Duodenal mucosa (tissue), 2 donors: Measurements from ENCODE around the gene HIBCH.
"Not testable (repeated sequence)": the region's sequence is repeated elsewhere in the genome, so short reads cannot be mapped to it uniquely, and the experiment has no call there.

Experiments
- H3K27ac ChIP-seq: one replicate; pipeline ENCODE4 v1.7.0; 2013; ENCODE audit warnings: low read depth, low read length
- H3K27me3 ChIP-seq, 2 donors: one replicate each; pipeline ENCODE4 v1.7.0; 2013; ENCODE audit warnings: low read length in 2 of 2, control low read depth in 1 of 2; ENCODE audit not compliant: insufficient read depth in 2 of 2, control insufficient read depth in 1 of 2
- H3K36me3 ChIP-seq, 2 donors: one replicate each; pipeline ENCODE4 v1.7.0; 2013; ENCODE audit warnings: low read length in 2 of 2, control low read depth in 1 of 2; ENCODE audit not compliant: insufficient read depth in 2 of 2, control insufficient read depth in 1 of 2
- H3K4me1 ChIP-seq, 2 donors: one replicate each; pipeline ENCODE4 v1.7.0; 2013; ENCODE audit warnings: low read length in 2 of 2, control low read depth in 1 of 2; ENCODE audit not compliant: insufficient read depth in 2 of 2, control insufficient read depth in 1 of 2
- H3K4me3 ChIP-seq, 2 donors: one replicate each; pipeline ENCODE4 v1.7.0; 2013; ENCODE audit warnings: low read length in 2 of 2, low read depth in 1 of 2
- H3K9ac ChIP-seq, 2 donors: one replicate each; pipeline ENCODE4 v1.7.0; 2013; ENCODE audit warnings: low read length in 2 of 2, low read depth in 1 of 2
- H3K9me3 ChIP-seq, 2 donors: one replicate each; pipeline ENCODE4 v1.7.0; 2013; ENCODE audit warnings: low read length in 2 of 2, control low read depth in 1 of 2; ENCODE audit not compliant: control insufficient read depth in 1 of 2

Gene HIBCH

GRCh38 chr2:190167702-190168101, 151.9 kb downstream of the HIBCH start:
- no peak overlapping the region for H3K9ac ChIP-seq
- no peak overlapping the region for H3K27ac ChIP-seq
- H3K27me3 ChIP-seq: no peaks in the 10 kb centered on the region

GRCh38 chr2:190165491-190165890, 154.1 kb downstream of the HIBCH start:
- no peaks in the 10 kb centered on the region for H3K4me1 ChIP-seq
- peaks cover 2 to 5% of the 10 kb centered on the region in 2 donors for H3K9me3 ChIP-seq
- H3K4me3 ChIP-seq: no peak overlapping the region
- H3K27ac ChIP-seq: no peak overlapping the region
- no peak overlapping the region for H3K9ac ChIP-seq
- H3K27me3 ChIP-seq: no peaks in the 10 kb centered on the region
- H3K36me3 ChIP-seq: no peaks in the 10 kb centered on the region

More at GRCh38 chr2:190167702-190168101, 151.9 kb downstream of the HIBCH start:
- no peaks in the 10 kb centered on the region for H3K36me3 ChIP-seq
- H3K9me3 ChIP-seq: peaks cover 2 to 5% of the 10 kb centered on the region in 2 donors
- H3K4me3 ChIP-seq: no peak overlapping the region
- no peaks in the 10 kb centered on the region for H3K4me1 ChIP-seq

GRCh38 chr2:190162851-190163250, 156.8 kb downstream of the HIBCH start:
- Histone ChIP-seq H3K4me1 (no peaks in the 10 kb centered on the region), H3K27ac (no peak overlapping the region), H3K36me3 (no peaks in the 10 kb centered on the region), H3K4me3 (no peak overlapping the region), H3K9ac (no peak overlapping the region), H3K9me3 (peaks cover 2 to 5% of the 10 kb centered on the region in 2 donors), H3K27me3 (no peaks in the 10 kb centered on the region)

- Histone ChIP-seq H3K27ac (no peak overlapping the region), H3K4me3 (no peak overlapping the region), H3K4me1 (no peaks in the 10 kb centered on the region)
Observed at GRCh38 chr2:190159453-190159852, 160.2 kb downstream of the HIBCH start.

GRCh38 chr2:190158798-190159434, 160.7 kb downstream of the HIBCH start:
- Histone ChIP-seq H3K27me3 (no peaks in the 10 kb centered on the region), H3K36me3 (no peaks in the 10 kb centered on the region), H3K9ac (no peak overlapping the region), H3K4me3 (no peak overlapping the region), H3K4me1 (no peaks in the 10 kb centered on the region), H3K9me3 (no peaks in the 10 kb centered on the region), H3K27ac (no peak overlapping the region)

More at GRCh38 chr2:190159453-190159852, 160.2 kb downstream of the HIBCH start:
- no peaks in the 10 kb centered on the region for H3K9me3 ChIP-seq
- no peaks in the 10 kb centered on the region for H3K27me3 ChIP-seq
- H3K36me3 ChIP-seq: no peaks in the 10 kb centered on the region
- H3K9ac ChIP-seq: no peak overlapping the region

GRCh38 chr2:190157613-190158528, 161.8 kb downstream of the HIBCH start:
- H3K27me3 ChIP-seq, H3K4me3 ChIP-seq, H3K4me1 ChIP-seq, H3K36me3 ChIP-seq, H3K9ac ChIP-seq, H3K9me3 ChIP-seq, H3K27ac ChIP-seq: not testable (repeated sequence)

GRCh38 chr2:190156530-190157212, 163.0 kb downstream of the HIBCH start:
- H3K36me3 ChIP-seq: no peaks in the 10 kb centered on the region
- H3K4me3 ChIP-seq: no peak overlapping the region
- H3K9ac ChIP-seq: no peak overlapping the region
- no peak overlapping the region for H3K27ac ChIP-seq
- H3K9me3 ChIP-seq: no peaks in the 10 kb centered on the region
- no peaks in the 10 kb centered on the region for H3K4me1 ChIP-seq
- no peaks in the 10 kb centered on the region for H3K27me3 ChIP-seq
